GM18868 (cell line): Measurements from ENCODE around the gene NOX4.
"Not testable (repeated sequence)": the region's sequence is repeated elsewhere in the genome, so short reads cannot be mapped to it uniquely, and the experiment has no call there.

Experiments
- ATAC-seq: cut with Tn5 transposase; IDR thresholded peaks from one replicate; pipeline ENCODE4 v1.9.1; 2021; ENCODE audit warnings: mild to moderate bottlenecking, moderate library complexity; ENCODE audit not compliant: unreplicated experiment

Gene NOX4

DNA sequence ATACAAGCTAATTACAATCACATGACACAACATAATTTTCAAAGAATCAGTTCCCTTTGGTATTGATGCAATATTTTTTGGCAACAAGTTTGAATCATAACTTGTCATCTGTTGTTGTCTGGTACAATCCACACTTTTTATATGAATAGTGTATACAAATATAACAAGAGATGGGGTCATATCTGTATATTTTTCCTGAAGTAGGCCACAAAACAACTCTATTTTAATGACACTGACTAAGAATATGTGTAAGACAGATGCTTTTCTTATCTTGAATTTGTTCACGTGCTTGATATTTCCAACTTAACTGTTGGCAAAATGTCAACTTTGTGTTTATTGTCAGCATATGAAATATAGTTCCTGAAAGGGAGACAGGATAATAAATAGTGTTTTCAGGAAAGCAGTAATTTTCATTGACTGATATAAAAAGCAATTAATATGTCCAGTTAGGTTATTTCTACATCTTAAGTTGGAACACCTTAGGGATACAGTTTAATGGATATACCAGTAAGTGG is 27.9 kb downstream of the NOX4 start:
- no peak for ATAC-seq

DNA sequence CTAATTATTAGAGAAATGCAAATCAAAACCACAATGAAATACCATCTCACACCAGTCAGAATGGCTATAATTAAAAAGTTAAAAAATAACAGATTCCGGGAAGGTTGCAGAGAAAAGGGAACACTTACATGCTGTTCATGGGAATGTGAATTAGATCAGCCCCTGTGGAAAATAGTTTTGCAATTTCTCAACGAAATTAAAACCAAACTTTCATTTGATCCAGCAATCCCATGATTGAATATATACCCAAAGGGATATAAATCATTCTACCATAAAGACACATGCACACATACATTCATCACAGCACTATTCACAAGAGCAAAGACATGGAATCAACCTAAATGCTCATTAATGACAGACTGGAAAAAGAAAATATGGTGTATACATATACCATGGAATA is 32.5 kb downstream of the NOX4 start:
- ATAC-seq, result no peak

DNA sequence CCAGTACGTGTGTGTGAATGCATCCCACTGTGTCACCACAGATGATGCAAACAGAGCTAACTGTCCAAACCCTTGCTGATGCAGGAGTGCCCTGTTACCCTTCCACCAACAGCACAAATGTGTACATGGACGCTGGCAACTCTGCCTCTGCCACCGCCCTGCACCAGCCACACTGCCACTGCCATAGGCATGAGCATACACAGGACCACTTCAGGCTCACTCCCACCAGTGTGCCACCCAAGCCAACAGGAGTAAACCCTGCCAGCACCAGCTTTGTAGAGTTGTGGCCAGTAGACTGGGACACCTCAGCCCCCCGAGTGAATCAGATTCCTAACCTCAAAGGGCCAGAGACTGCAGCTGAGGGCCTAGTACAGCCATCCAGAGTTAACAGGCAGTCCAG is 34.0 kb downstream of the NOX4 start:
- ATAC-seq, result no peak

DNA sequence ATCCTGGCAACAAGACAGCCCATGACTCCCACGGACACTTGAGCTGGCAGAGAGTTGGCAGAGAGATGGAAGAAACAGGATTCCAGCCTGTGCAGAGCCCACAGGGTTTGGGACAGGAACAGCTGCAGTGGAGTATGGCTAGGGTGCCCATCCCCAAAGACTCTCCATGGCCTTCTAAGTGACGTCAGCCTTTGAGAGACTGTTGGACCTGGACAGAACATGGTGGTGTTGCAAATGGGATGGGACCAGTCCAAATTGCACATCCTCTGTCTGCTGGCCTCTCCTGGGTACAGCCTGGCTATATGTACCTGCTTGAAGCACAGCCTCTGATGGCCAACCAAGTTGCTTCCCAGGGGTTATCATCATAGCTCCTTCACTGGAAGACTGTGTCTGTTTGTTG is 34.5 kb downstream of the NOX4 start:
- ATAC-seq, result no peak

DNA sequence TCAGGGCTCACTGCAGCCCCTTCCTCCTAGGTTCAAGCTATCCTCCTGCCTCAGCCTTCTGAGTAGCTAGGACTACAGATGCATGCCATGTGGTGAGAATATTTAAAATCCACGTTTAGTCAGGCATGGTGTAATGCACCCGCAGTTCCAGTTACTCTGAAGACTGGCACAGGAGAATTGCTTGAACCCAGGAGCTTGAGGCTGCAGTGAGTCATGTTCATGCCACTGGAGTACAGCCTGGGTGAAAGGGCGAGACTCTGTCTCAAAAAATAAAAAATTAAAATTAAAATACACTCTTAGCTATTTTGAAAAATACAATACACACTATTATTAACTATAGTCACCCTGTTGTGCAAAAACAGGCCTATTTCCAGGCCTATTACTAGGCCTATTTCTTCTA is 38.4 kb downstream of the NOX4 start:
- no peak for ATAC-seq

DNA sequence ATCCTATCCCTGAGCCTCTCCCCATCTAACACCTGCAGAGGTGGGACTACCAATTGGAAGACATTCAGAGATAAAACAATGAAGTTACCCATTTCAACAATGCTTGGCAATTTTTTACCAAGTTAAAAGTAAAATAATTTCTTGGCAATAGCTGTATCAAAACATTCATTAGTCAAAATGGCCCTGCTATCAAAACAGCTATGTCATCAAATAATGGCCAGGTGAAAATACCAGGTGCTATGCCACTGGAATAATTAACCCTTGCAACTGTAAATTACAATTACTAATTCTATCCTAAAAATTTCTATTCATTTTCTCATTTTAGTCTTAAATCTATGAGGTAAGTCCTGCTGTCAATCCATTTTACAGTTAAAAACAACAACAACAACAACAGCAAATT is 43.3 kb downstream of the NOX4 start:
- ATAC-seq, result no peak

DNA sequence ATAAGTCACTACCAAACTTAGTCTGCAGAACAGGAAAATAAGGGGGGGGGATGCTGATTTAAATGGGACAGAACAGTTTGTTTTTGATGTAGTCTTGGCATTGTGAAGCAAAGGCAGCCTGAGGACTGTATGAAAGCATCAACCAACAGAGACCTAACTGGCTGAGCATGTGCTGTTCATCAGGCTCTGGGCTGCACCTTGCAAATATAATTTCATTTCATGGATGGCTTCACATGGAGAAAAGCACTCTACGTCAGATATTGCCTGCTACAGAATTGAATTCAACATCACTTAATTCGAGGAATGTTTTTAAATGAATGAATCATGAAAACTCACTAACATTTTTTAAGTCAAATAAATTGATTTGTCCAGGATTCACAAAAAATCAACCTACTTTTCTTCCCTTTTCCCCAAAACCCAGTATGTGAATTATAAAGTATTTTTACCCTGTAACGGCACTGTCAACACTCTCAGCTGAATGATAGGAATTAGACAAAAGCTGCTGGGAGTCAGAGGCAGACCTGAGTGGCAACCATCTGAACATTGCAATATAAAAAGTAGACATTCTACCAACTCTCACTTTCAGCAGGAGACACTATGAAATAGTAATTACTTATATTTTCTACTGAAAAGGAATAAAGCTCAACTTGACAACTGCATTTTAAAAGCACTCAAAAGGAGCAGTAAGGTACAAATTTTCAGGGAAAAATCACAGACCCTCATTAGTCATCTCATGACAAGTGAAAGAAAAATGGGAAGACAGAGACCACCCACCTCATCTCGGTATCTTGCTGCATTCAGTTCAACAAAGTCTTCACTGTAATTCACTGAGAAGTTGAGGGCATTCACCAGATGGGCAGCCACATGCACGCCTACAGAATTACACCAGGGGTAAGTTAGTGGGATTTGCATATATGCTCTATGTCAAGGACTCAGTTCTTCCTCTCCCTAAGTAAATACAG is 47.5 kb downstream of the NOX4 start:
- no peak for ATAC-seq

DNA sequence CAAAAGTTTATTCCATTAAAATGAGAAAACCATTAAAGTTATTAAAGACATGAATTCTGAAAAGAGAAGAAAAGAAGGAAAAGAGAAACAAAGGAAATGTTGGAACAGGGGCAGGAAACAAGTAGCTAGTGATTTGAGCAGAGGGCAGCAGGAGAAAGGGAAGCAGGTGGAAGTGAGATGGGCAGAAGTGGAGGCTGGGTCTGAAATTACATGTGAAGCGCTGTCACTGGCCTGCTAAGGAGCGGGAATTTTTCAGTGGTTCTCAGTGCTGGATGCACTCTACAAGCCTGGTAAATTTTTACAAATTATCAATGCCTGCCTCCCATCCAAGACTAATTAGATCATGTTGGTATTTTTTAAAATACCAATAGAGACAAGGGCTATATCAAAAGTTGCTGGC is 48.4 kb downstream of the NOX4 start:
- ATAC-seq, result no peak

DNA sequence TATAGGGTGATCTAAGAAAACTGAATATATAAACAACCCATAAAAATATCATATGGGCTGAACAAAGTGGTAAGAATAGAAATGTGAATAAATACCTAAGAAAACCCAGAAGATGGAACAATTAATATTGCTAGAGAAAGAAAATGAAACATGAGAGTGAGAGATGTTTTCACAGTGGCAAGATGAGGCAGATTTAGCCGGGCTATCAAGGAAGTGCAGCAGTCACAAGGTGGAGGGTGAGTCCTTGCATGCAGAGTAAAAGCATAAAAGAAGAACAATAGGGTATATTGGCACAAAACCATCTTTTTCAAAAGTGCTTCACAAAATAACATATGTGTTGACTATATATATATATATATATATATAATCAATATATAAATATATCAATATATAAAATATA is 49.6 kb downstream of the NOX4 start:
- ATAC-seq, result no peak

DNA sequence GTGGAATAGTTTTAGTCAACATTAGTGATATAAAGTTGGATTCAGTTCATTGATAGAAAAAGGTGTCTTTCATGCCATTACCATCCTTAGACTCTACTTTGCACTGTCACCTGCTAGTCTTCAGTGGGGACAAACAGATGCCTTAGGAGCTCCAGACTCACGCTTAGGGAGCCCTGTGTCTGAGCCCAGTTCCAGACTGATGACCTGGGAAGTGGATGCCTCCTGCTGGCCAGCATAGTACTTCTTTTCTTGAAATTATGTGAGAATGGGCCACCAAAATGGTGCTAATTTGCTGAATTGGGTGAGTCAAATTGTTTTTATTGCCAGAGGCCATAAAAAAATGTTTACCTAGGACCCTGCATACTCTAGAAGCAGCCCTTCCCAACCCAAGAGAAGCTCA is 53.9 kb downstream of the NOX4 start:
- ATAC-seq, result no peak

DNA sequence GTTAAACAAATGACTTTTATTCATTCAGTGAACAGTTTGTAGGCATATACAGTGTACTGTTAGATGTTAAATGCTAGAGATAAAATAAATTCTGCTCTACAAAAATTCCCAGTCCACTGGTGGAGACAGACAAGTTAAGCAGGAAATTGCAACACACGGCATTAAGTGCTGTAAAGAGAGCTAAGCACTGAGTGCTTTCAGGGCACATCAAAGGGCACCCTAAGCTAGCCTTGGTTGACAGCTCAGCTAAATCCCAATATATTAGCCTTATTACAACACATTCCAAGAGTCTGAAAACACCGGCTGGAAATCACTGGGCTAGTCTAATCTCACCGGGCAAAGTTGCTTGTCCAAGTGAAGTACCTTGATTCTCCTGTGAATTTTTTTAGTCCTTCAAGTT is 55.1 kb downstream of the NOX4 start:
- ATAC-seq, result no peak

DNA sequence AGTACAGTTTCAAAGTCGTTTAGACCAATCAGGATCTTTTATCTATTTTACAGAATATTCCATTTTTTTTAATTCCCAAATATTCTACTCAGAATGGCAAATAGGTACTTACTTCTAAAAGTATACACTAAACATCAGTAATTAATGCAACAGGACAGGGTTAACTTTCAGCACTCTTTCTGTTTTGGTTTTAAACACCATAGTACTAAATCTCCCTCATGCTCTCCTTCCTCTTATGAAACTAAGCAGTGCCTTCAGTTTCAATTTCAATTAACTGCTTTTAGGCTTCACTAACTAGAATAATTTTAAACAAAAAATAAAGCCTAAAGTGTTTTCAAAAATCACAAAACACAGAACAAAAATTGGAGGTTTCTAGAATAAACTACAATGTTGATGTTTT is 57.9 kb downstream of the NOX4 start:
- ATAC-seq, result no peak

DNA sequence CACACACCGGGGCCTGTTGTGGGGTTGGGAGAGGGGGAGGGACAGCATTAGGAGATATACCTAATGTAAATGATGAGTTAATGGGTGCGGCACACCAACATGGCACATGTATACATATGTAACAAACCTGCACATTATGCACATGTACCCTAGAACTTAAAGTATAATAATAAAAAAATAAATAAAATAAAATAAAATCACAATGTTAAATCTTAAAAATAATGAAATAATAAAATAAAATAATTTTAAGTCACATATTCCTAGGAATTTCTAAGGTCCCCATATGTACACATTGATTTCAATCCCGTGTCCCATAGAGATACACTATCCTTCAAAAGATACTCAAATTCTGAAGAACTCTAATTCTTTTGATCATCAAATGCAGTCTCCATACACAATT is 59.0 kb downstream of the NOX4 start:
- not testable (repeated sequence) for ATAC-seq

DNA sequence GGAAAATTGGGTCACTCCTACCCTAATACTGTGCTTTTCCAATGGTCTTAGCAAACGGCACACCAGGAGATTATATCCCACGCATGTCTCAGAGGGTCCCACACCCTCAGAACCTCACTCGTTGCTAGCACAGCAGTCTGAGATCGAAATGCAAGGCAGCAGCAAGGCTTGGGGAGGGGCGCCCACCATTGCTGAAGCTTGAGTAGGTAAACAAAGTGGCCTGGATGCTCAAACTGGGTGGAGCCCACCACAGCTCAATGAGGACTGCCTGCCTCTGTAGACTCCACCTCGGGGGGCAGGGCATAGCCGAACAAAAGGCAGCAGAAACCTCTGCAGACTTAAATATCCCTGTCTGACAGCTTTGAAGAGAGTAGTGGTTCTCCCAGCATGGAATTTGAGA is 64.7 kb downstream of the NOX4 start:
- ATAC-seq, result not testable (repeated sequence)

DNA sequence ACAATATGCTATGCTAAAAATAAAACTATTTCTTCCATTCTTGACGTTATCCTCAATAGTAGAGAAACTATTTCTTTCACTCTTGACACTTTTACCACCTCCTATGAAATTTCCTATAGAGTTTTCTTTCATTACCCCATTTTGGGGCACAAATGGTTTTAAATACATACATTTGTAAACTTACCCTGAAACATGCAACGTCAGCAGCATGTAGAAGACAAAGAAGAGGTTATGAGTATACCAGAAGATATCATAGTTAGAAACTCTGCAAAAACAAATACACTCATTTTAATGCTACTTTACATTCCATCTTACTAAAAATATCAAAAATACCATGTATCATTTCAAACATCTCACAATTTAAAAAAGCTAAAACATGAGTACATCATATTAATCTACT is 69.5 kb downstream of the NOX4 start:
- no peak for ATAC-seq

DNA sequence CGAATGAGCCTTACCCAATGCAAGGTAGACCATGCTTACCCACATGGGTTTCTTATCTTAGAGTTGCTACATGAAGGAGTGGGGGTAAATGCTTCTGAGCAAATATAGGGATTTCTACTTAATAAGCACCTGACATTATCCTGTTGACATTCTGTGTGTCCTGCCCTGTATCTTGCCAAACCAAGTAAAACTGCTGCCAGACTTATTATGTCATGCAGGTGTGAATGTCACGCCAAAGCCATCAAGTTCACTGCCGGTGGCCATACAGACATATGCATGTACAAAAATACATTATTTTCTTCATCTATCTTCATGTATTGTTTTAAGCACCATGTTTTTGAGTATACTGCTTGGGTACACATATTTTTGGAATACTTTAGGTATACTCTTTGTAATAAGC is 70.2 kb downstream of the NOX4 start:
- ATAC-seq, result no peak

DNA sequence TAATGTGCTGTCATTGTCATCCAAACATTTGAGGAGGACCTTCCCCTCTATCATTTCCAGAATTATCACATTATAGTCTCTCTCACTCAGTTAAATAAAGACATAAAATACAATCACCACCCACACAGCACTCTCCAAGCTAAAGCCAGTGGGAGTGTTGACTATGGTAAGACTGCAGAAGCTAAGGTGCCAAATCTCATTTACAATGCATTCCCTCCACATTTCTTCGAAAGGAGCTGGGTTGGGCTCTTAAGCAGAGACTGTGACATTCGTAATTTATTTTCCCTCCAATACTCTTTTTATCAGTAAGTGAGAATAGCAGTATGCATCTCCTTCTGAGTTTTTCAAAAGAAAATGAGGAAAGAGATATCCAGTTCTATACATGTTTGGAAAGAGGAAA is 74.2 kb downstream of the NOX4 start:
- no peak for ATAC-seq

DNA sequence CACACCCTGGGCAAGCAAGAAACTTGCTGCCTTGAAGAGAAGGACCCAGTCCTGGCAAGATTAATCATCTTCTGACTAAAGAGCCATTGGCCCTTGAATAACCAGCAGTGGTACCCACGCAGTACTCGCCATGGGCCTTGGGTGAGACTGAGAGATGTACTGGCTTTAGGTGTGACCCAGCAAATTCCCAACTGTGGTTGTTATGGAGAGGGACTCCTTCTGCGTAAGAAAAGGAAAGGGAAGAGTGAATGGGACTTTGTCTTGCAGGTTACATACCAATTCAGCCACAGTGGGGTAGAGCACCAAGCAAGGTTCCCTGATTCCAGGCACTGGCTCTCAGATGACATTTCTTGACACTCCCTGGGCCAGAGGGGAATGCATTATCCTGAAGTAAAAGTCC is 80.1 kb downstream of the NOX4 start:
- ATAC-seq, result not testable (repeated sequence)

DNA sequence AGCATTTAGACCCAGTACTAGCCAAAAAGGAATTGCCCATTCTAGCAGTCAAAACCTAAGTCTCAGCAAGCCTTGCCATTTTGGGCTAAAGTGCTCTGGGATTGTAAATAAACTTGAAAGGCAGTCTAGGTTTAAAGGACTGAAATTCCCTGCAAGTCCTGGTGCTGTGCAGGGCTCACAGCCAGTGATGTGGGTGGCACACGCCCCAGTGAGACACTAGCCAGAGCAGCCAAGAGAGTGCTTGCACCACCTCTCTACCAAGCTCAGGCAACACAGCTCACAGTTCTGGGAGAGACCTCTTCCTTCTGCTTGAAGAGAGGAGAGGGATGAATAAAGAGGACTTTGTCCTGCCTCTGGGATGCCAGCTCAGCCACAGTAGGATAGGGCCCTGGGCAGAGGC is 80.5 kb downstream of the NOX4 start:
- not testable (repeated sequence) for ATAC-seq

DNA sequence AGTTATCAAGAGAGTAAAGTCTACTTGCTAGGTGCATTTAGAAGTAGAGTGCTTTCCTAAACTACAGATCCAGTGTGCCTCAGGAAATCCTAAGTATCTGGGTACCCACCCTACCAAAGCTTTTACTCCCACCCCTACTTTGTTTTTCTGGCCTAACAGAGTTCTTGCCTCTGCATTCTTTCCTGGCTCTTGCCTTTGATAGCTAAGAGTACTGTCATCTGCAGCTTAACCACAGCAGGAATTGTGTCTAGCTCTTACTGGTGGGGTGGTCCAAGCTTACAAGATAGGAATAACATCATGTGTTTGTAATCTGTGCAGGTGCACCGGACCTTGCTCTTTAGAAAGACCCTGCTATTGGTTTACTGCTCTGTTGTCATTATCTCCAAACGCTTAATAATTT is 82.7 kb downstream of the NOX4 start:
- ATAC-seq, result not testable (repeated sequence)

DNA sequence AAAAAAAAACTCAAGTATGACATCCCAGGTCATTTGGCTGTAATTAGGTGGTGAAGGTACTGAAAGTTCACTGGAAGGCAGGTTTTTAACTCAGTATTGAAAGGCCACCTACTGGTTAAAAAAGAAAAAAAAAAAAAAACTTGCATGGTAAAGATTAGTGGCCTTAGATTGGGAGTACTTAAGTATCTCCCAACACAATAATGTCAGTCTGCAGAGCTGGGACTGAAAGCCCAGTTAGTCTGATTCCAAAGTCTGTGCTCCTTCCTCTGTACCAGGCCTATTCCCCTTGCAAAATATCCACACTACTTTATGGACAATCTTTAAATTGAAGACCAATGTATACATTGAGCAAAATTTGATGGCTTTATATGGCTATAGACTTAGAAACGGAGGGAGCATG is 85.5 kb downstream of the NOX4 start:
- no peak for ATAC-seq

DNA sequence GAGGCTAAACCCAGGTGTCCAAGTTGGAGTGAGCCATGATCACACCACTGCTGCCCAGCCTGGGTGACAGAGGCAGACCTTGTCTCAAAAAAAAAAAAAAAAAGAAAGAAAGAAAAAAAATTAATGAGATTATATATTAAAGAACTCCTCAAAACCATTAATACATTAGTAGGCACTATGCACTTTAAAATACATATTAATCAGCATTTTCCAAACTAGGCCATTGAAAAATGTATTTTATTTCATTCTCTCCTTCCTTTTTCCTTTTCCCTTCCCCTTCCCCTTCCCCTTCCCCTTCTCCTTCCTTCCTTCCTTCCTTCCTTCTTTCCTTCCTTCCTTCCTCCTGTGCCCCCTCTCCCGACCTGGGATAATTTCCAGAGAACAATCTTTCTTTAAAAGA is 99.5 kb downstream of the NOX4 start:
- not testable (repeated sequence) for ATAC-seq

DNA sequence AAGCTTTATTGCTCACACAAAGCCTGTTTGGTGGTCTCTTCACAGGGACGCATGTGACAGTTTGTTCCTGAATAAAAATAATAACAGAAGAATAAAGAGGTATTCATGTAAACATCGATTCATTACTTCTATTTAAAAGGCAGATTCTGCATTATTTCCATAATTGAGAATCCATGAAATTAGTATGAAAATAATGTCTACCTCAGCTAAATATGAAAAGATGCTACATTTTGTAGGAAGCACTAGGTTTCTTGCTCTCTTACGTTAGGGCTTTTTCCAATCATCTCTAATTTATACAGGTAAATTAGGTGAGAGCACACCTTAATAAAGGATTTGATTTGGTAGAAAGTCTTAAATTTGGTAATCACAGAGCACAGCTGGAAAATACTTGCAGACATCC is 103.7 kb downstream of the NOX4 start:
- ATAC-seq, result not testable (repeated sequence)
